ENCODE measurements around the gene ACOT8. TPM values are rescaled to one million over a fixed set of nuclear protein-coding genes. Genes with fewer than 3 reads are reported as not detected.
"Not testable (repeated sequence)": the region's sequence is repeated elsewhere in the genome, so short reads cannot be mapped to it uniquely, and the experiment has no call there.

Gene ACOT8
- 10 to 100 TPM; 16.6 to 28.5 (median 21.7) TPM for polyA plus RNA-seq

GRCh38 chr20:45857114-45857881, at the start of gene ACOT8, which contains the start of gene ZSWIM3:
TSS of gene ACOT8 (minus strand) at chr20:45857392. CDS start at chr20:45857315, 77 bp downstream.
TSS of gene ZSWIM3 (plus strand) at chr20:45857614. CDS start at chr20:45857826, 212 bp downstream.
- 0 to 1% (median 0%) methylated on average over 35 to 36 of the region's 36 CpGs for WGBS, 3 donors
- no peak within 1 kb of the TSS for H3K27ac ChIP-seq (ENCODE audit: low read depth, low read length)

GRCh38 chr20:45905505-45906079, 48.4 kb upstream of the ACOT8 start:
- no peak overlapping the region for H3K27ac ChIP-seq (ENCODE audit: low read depth, low read length)
- WGBS, 3 donors, result 85 to 90% (median 87%) methylated on average over 8 of the region's 8 CpGs

GRCh38 chr20:45904583-45905504, 47.7 kb upstream of the ACOT8 start:
- no peak overlapping the region for H3K27ac ChIP-seq (ENCODE audit: low read depth, low read length)
- 79 to 83% (median 80%) methylated on average over 16 of the region's 16 CpGs for WGBS, 3 donors

GRCh38 chr20:45902199-45902701, 45.1 kb upstream of the ACOT8 start:
- WGBS, 3 donors, result 92 to 96% (median 92%) methylated on average over 14 of the region's 14 CpGs
- H3K27ac ChIP-seq (ENCODE audit: low read depth, low read length), result no peak overlapping the region

- WGBS, 3 donors, result 82 to 96% (median 96%) methylated on average over 6 of the region's 6 CpGs
- not testable (repeated sequence) for H3K27ac ChIP-seq (ENCODE audit: low read depth, low read length)
Observed at GRCh38 chr20:45901332-45901731, 44.1 kb upstream of the ACOT8 start.

GRCh38 chr20:45899046-45899835, 42.0 kb upstream of the ACOT8 start:
- no peak overlapping the region for H3K27ac ChIP-seq (ENCODE audit: low read depth, low read length)
- 86 to 91% (median 88%) methylated on average over 13 of the region's 13 CpGs for WGBS, 3 donors

- no peak overlapping the region for H3K27ac ChIP-seq (ENCODE audit: low read depth, low read length)
- WGBS, 3 donors, result 88 to 92% (median 89%) methylated on average over 12 of the region's 12 CpGs
Observed at GRCh38 chr20:45898285-45898684, 41.1 kb upstream of the ACOT8 start.

- H3K27ac ChIP-seq (ENCODE audit: low read depth, low read length), result no peak overlapping the region
- WGBS, 3 donors, result 91 to 96% (median 96%) methylated on average over 7 of the region's 7 CpGs
Observed at GRCh38 chr20:45897692-45898091, 40.5 kb upstream of the ACOT8 start.

GRCh38 chr20:45897289-45897688, 40.1 kb upstream of the ACOT8 start:
- H3K27ac ChIP-seq (ENCODE audit: low read depth, low read length), result no peak overlapping the region
- WGBS, 3 donors, result 81 to 87% (median 84%) methylated on average over 2 of the region's 2 CpGs

- 91 to 96% (median 94%) methylated on average over 14 of the region's 14 CpGs for WGBS, 3 donors
- no peak overlapping the region for H3K27ac ChIP-seq (ENCODE audit: low read depth, low read length)
Observed at GRCh38 chr20:45896641-45897161, 39.5 kb upstream of the ACOT8 start.

- no peak overlapping the region for H3K27ac ChIP-seq (ENCODE audit: low read depth, low read length)
- 76 to 87% (median 78%) methylated on average over 12 of the region's 12 CpGs for WGBS, 3 donors
Observed at GRCh38 chr20:45894797-45895196, 37.6 kb upstream of the ACOT8 start.

- WGBS, 3 donors, result 90 to 96% (median 95%) methylated on average over 4 of the region's 4 CpGs
- no peak overlapping the region for H3K27ac ChIP-seq (ENCODE audit: low read depth, low read length)
Observed at GRCh38 chr20:45893831-45894230, 36.6 kb upstream of the ACOT8 start.

GRCh38 chr20:45892828-45893500, 35.8 kb upstream of the ACOT8 start:
- H3K27ac ChIP-seq (ENCODE audit: low read depth, low read length), result peak overlapping the region; percentile 40
- 50 to 80% (median 57%) methylated on average over 4 of the region's 4 CpGs for WGBS, 3 donors

GRCh38 chr20:45892049-45892825, 35.0 kb upstream of the ACOT8 start:
- H3K27ac ChIP-seq (ENCODE audit: low read depth, low read length), result no peak overlapping the region
- WGBS, 3 donors, result 69 to 81% (median 71%) methylated on average over 9 of the region's 9 CpGs

GRCh38 chr20:45890985-45891983, 34.1 kb upstream of the ACOT8 start, which contains the start of the genes CTSA and NEURL2:
TSS of gene CTSA (plus strand) at chr20:45891335. CDS start at chr20:45891569, 234 bp downstream.
TSS of gene NEURL2 (minus strand) at chr20:45891208. CDS start at chr20:45890991, 217 bp downstream.
- H3K27ac ChIP-seq (ENCODE audit: low read depth, low read length), result peak within 1 kb of the TSS; percentile 9
- WGBS, 3 donors, result 1 to 2% (median 1%) methylated on average over 70 to 78 of the region's 78 CpGs

Data from adipose tissue (tissue), 3 donors.